ENCODE data around the gene NFIL3.

DNA sequence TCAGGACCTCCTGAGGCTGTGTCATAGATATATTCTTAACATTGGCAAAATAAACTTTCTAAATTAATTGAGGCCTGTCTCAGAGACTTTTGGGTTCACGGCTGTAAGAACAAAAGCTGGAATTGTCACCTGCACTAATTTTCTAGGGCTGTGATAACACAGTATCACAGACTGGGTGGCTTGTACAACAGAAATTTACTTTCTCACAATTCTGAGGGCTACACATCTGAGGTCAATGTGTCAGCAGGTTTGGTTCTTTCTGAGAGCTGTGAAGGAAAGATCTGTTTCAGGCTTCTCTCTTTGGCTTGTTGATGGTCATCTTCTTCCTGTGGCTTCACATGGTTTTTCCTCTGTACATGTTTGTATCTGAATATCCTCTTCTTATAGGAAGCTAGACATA is 29.2 kb upstream of the NFIL3 start:
- TF ChIP-seq POLR2A (IDR thresholded peaks at IDR 0.05): no peak
- TF ChIP-seq, protein P1, sequence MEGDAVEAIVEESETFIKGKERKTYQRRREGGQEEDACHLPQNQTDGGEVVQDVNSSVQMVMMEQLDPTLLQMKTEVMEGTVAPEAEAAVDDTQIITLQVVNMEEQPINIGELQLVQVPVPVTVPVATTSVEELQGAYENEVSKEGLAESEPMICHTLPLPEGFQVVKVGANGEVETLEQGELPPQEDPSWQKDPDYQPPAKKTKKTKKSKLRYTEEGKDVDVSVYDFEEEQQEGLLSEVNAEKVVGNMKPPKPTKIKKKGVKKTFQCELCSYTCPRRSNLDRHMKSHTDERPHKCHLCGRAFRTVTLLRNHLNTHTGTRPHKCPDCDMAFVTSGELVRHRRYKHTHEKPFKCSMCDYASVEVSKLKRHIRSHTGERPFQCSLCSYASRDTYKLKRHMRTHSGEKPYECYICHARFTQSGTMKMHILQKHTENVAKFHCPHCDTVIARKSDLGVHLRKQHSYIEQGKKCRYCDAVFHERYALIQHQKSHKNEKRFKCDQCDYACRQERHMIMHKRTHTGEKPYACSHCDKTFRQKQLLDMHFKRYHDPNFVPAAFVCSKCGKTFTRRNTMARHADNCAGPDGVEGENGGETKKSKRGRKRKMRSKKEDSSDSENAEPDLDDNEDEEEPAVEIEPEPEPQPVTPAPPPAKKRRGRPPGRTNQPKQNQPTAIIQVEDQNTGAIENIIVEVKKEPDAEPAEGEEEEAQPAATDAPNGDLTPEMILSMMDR (IDR thresholded peaks at IDR 0.05): no peak
